IMR-90 (cell line): Measurements from ENCODE around the gene STXBP4. TPM values are rescaled to one million over a fixed set of nuclear protein-coding genes. Genes with fewer than 3 reads are reported as not detected.

Experiments used
- ATAC-seq: fragments of 200-7000 bp; cut with Tn5 transposase; 2 replicates; pipeline ENCODE4 v1.9.1; 2020; ENCODE audit warnings: low read depth, mild to moderate bottlenecking, moderate library complexity
- BruUV-seq: library from RNA; stranded (reverse); fragments of 400-500 nt; replicated peaks from 2 replicates; lab custom pipeline; 2021; lab: Mats Ljungman, UMichigan
- CTCF ChIA-PET: fragments of 300-600 bp; formaldehyde crosslinking; extraction: SDS; loops from one replicate; lab custom pipeline; 2021; ENCODE audit warnings: antibody characterized with exemption; lab: Yijun Ruan, JAX
- POLR2A ChIA-PET: fragments of 300-600 bp; sonication (Branson Sonifier 250); formaldehyde crosslinking; loops from one replicate; lab custom pipeline; 2022; ENCODE audit warnings: antibody characterized with exemption; ENCODE audit not compliant: unreplicated experiment; lab: Charles Lee
- DNase-seq: peaks from one replicate; pipeline ENCODE4 v3.0.0; 2013
- H2AFZ ChIP-seq: replicated peaks from 2 replicates; pipeline ENCODE3; 2013; ENCODE audit warnings: low read length, mild to moderate bottlenecking; ENCODE audit not compliant: poor library complexity
- H2AK5ac ChIP-seq: 2 replicates; pipeline ENCODE4 v1.6.1; 2013; ENCODE audit warnings: low read depth, low read length, inconsistent platforms
- H2AK9ac ChIP-seq: replicated peaks from 2 replicates; pipeline ENCODE3; 2013; ENCODE audit warnings: mild to moderate bottlenecking, low read depth, low read length, moderate library complexity; ENCODE audit not compliant: poor library complexity
- H2BK120ac ChIP-seq: 2 replicates; pipeline ENCODE4 v1.6.1; 2013; ENCODE audit warnings: low read depth, low read length, inconsistent platforms
- H2BK15ac ChIP-seq: 3 replicates; pipeline ENCODE4 v1.6.1; 2013; ENCODE audit warnings: low read depth, low read length, inconsistent platforms
- H2BK20ac ChIP-seq: 2 replicates; pipeline ENCODE4 v1.6.1; 2013; ENCODE audit warnings: low read depth, mild to moderate bottlenecking, inconsistent platforms, low read length, moderate library complexity
- H2BK5ac ChIP-seq: 2 replicates; pipeline ENCODE4 v1.6.1; 2013; ENCODE audit warnings: mild to moderate bottlenecking, low read depth, low read length, inconsistent platforms; ENCODE audit not compliant: poor library complexity, severe bottlenecking
- H3K14ac ChIP-seq: replicated peaks from 2 replicates; pipeline ENCODE4 v1.6.1; 2013; ENCODE audit warnings: low read depth, low read length, inconsistent platforms
- H3K18ac ChIP-seq: 2 replicates; pipeline ENCODE4 v1.6.1; 2013; ENCODE audit warnings: low read depth, low read length, control low read depth
- H3K23ac ChIP-seq: 2 replicates; pipeline ENCODE4 v1.6.1; 2013; ENCODE audit warnings: low read depth, low read length, inconsistent platforms
- H3K27ac ChIP-seq: 2 replicates; pipeline ENCODE4 v1.5.1; 2013; ENCODE audit warnings: mild to moderate bottlenecking, control low read depth, low read length; ENCODE audit not compliant: insufficient read depth
- H3K27me3 ChIP-seq: 2 replicates; pipeline ENCODE4 v1.6.1; 2013; ENCODE audit warnings: low read length; ENCODE audit not compliant: control insufficient read depth, insufficient read depth
- H3K36me3 ChIP-seq: 2 replicates; pipeline ENCODE4 v1.6.1; 2013; ENCODE audit warnings: low read length, mixed read lengths; ENCODE audit not compliant: control insufficient read depth, insufficient read depth
- H3K4ac ChIP-seq: 2 replicates; pipeline ENCODE4 v1.6.1; 2013; ENCODE audit warnings: low read depth, low read length, inconsistent platforms
- H3K4me1 ChIP-seq: 2 replicates; pipeline ENCODE4 v1.6.1; 2013; ENCODE audit warnings: low read length, mixed read lengths; ENCODE audit not compliant: control insufficient read depth, insufficient read depth
- H3K4me2 ChIP-seq: 2 replicates; pipeline ENCODE4 v1.6.1; 2013; ENCODE audit warnings: low read depth, mild to moderate bottlenecking, control low read depth, low read length, moderate library complexity
- H3K4me3 ChIP-seq: 2 replicates; pipeline ENCODE4 v1.5.1; 2013; ENCODE audit warnings: low read depth, mild to moderate bottlenecking, control low read depth, low read length, moderate library complexity; ENCODE audit not compliant: insufficient read depth
- H3K56ac ChIP-seq: 2 replicates; pipeline ENCODE4 v1.6.1; 2013; ENCODE audit warnings: low read length, inconsistent platforms; ENCODE audit not compliant: insufficient read depth; ENCODE audit errors: extremely low read depth
- H3K79me1 ChIP-seq, 2 experiments: 2 replicates each; pipeline ENCODE4 v1.6.1; 2013; ENCODE audit warnings: low read length in 2 of 2, inconsistent platforms in 1 of 2, low read depth in 1 of 2
- H3K9ac ChIP-seq: 2 replicates; pipeline ENCODE4 v1.6.1; 2013; ENCODE audit warnings: low read depth, low read length, control low read depth
- H3K9me1 ChIP-seq: 2 replicates; pipeline ENCODE4 v1.6.1; 2013; ENCODE audit warnings: low read length, inconsistent platforms; ENCODE audit not compliant: insufficient read depth
- H3K9me3 ChIP-seq: 2 replicates; pipeline ENCODE4 v1.6.1; 2013; ENCODE audit warnings: low read length; ENCODE audit not compliant: control insufficient read depth, insufficient read depth
- H4K20me1 ChIP-seq: 2 replicates; pipeline ENCODE4 v1.6.1; 2013; ENCODE audit warnings: low read length, inconsistent platforms; ENCODE audit not compliant: insufficient read depth
- H4K5ac ChIP-seq: 2 replicates; pipeline ENCODE4 v1.6.1; 2013; ENCODE audit warnings: mild to moderate bottlenecking, low read depth, low read length, control low read depth
- H4K8ac ChIP-seq, 2 experiments: 2 replicates each; pipeline ENCODE4 v1.6.1; 2013; ENCODE audit warnings: low read depth in 2 of 2, low read length in 2 of 2, control low read depth in 1 of 2, inconsistent platforms in 1 of 2
- H4K91ac ChIP-seq: 2 replicates; pipeline ENCODE4 v1.6.1; 2013; ENCODE audit warnings: low read depth, low read length, inconsistent platforms; ENCODE audit not compliant: insufficient read depth
- CHD1 ChIP-seq: IDR thresholded peaks from 2 replicates; pipeline ENCODE4 v1.6.1; 2012; ENCODE audit warnings: low read depth, low read length, improper control_type of control experiment
- MXI1 ChIP-seq: IDR thresholded peaks from 2 replicates; pipeline ENCODE4 v1.6.1; 2012; ENCODE audit warnings: low read depth, mild to moderate bottlenecking, low read length, moderate library complexity, borderline replicate concordance
- NFE2L2 ChIP-seq: fragments of 150-350 bp; IDR thresholded peaks from 2 replicates; pipeline ENCODE4 v1.6.1; 2016; ENCODE audit warnings: low read depth, mild to moderate bottlenecking, low read length
- POLR2A ChIP-seq: IDR thresholded peaks from 2 replicates; pipeline ENCODE4 v1.6.1; 2012; ENCODE audit warnings: mild to moderate bottlenecking, low read depth, low read length
- RAD21 ChIP-seq: IDR thresholded peaks from 2 replicates; pipeline ENCODE4 v1.6.1; 2012; ENCODE audit warnings: low read length, improper control_type of control experiment
- WGBS, 2 experiments: methylation state at CpG; one replicate each; pipeline versions ENCODE4 v1.1.5 to v1.1.7; 2013; ENCODE audit warnings: missing lambda C conversion rate in 2 of 2; ENCODE audit not compliant: insufficient read length in 1 of 2; ENCODE audit errors: extremely low coverage in 2 of 2; 5-methylcytosine and 5-hydroxymethylcytosine counted together
- dilution Hi-C: fragments of 300-500 bp; cut with HindIII; formaldehyde crosslinking; loops from one replicate; pipeline ENCODE4 v1.14.3; 2018; ENCODE audit warnings: low sequenced_read_pairs; ENCODE audit not compliant: unreplicated experiment
- in situ Hi-C: fragments of 300-500 bp; cut with MboI; formaldehyde crosslinking; loops from 3 replicates; pipeline ENCODE4 v1.14.3; 2019; ENCODE audit warnings: low sequenced_read_pairs, inconsistent platforms, mixed read lengths
- intact Hi-C: fragments of 100-400 bp; cut with micrococcal nuclease; formaldehyde crosslinking; loops from 2 replicates; pipeline ENCODE4 v1.10.0; 2022
- polyA plus RNA-seq, 3 experiments: library from polyadenylated mRNA; depleted of rRNA; stranded (reverse); fragments of >200 nt; gene quantifications; 2 replicates each; pipeline ENCODE4 v1.2.3, GENCODE V29; 2012; ENCODE audit warnings: low replicate concordance in 1 of 3
- total RNA-seq: library from RNA; depleted of rRNA; stranded (reverse); fragments of >200 nt; gene quantifications from 2 replicates; pipeline ENCODE4 v1.2.3, GENCODE V29; 2012
- TF ChIP-seq, protein P1 (sequence below): conservative IDR thresholded peaks from 2 replicates; pipeline ENCODE4 v1.5.1; 2012; ENCODE audit warnings: mild to moderate bottlenecking, low read depth, low read length, improper control_type of control experiment

STXBP4 gene
- total and polyA plus RNA-seq, 2 of the 4 experiments (the other 2 are of a cell fraction), result 4.1 to 20.4 TPM

- ChIA-PET CTCF (no interaction called here), POLR2A (no interaction called here)
- no peak overlapping the region for H3K4me3 ChIP-seq
- peaks cover 4% of the 10 kb centered on the region for H3K4me1 ChIP-seq
- no peak overlapping the region for H4K8ac ChIP-seq
- H2BK5ac ChIP-seq, result no peak overlapping the region
- H3K4me2 ChIP-seq, result peak overlapping the region; percentile 16; the same call in 1 of the 2 replicates
- dilution Hi-C loops (no loop called here), intact Hi-C loops (no loop called here), in situ Hi-C loops (no loop called here)
- TF ChIP-seq, protein P1, sequence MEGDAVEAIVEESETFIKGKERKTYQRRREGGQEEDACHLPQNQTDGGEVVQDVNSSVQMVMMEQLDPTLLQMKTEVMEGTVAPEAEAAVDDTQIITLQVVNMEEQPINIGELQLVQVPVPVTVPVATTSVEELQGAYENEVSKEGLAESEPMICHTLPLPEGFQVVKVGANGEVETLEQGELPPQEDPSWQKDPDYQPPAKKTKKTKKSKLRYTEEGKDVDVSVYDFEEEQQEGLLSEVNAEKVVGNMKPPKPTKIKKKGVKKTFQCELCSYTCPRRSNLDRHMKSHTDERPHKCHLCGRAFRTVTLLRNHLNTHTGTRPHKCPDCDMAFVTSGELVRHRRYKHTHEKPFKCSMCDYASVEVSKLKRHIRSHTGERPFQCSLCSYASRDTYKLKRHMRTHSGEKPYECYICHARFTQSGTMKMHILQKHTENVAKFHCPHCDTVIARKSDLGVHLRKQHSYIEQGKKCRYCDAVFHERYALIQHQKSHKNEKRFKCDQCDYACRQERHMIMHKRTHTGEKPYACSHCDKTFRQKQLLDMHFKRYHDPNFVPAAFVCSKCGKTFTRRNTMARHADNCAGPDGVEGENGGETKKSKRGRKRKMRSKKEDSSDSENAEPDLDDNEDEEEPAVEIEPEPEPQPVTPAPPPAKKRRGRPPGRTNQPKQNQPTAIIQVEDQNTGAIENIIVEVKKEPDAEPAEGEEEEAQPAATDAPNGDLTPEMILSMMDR, result no peak
- TF ChIP-seq NFE2L2, result no peak
- no peak for TF ChIP-seq POLR2A
- TF ChIP-seq MXI1, result no peak
- no peak for TF ChIP-seq RAD21
- TF ChIP-seq CHD1, result no peak
- H2AFZ ChIP-seq, result no peak overlapping the region
- no peak overlapping the region for H3K56ac ChIP-seq
- H2AK5ac ChIP-seq, result no peak overlapping the region
- no peaks in the 10 kb centered on the region for H3K9me3 ChIP-seq
- H3K79me1 ChIP-seq, result no peaks in the 10 kb centered on the region
- no peak overlapping the region for H2BK15ac ChIP-seq
- BruUV-seq, result no TSS peak
- no peak overlapping the region for H3K9ac ChIP-seq
- no peak overlapping the region for H4K91ac ChIP-seq
- no peak overlapping the region for H3K4ac ChIP-seq
- H3K14ac ChIP-seq, result no peak overlapping the region
- ATAC-seq (peak; percentile 42; the same call in 1 of the 2 replicates), DNase-seq (peak; percentile 58)
- H3K9me1 ChIP-seq, result peaks cover 5% of the 10 kb centered on the region; the same call in 1 of the 2 replicates
- no peak overlapping the region for H3K27ac ChIP-seq
- no peaks in the 10 kb centered on the region for H3K27me3 ChIP-seq
- H3K23ac ChIP-seq, result no peak overlapping the region
- no CpG with 5 or more reads among the region's 2 CpGs for WGBS, 2 experiments
- no peak overlapping the region for H2BK20ac ChIP-seq
- no peaks in the 10 kb centered on the region for H3K36me3 ChIP-seq
- H4K20me1 ChIP-seq, result no peaks in the 10 kb centered on the region
- no peak overlapping the region for H4K5ac ChIP-seq
- no peak overlapping the region for H3K18ac ChIP-seq
- no peak overlapping the region for H2AK9ac ChIP-seq
- H2BK120ac ChIP-seq, result no peak overlapping the region
These were observed 190.7 kb downstream of the STXBP4 start for GRCh38 chr17:55159251-55159650.
